HEK293 (cell line): ENCODE results near the gene EPB41L2.

Source experiments
- CTCF ChIA-PET: fragments of 350-600 bp; formaldehyde crosslinking; extraction: SDS; loops from one replicate; lab custom pipeline; 2021; ENCODE audit warnings: antibody characterized with exemption; lab: Yijun Ruan, JAX
- POLR2A ChIA-PET: fragments of 300-600 bp; formaldehyde crosslinking; extraction: SDS; loops from one replicate; lab custom pipeline; 2020; ENCODE audit warnings: antibody characterized with exemption, inconsistent platforms; lab: Yijun Ruan, JAX
- H3K27ac ChIP-seq: fragments of 200-500 bp; sonication (Bioruptor generic); 2 replicates; pipeline ENCODE4 v1.5.1; 2014; ENCODE audit warnings: low read depth, low read length, control low read depth, inconsistent platforms; ENCODE audit errors: extremely low read depth
- H3K36me3 ChIP-seq, 2 experiments: fragments of 200-500 bp in 1 of 2; sonication (Bioruptor generic) in 1 of 2; 1 replicate in 1 of 2; 2 replicates in 1 of 2; pipeline ENCODE4 v1.5.1; 2014 to 2017; ENCODE audit warnings: inconsistent platforms in 2 of 2, low read length in 2 of 2; ENCODE audit not compliant: control insufficient read depth in 2 of 2, insufficient read depth in 1 of 2
- H3K4me1 ChIP-seq: fragments of 200-500 bp; sonication (Bioruptor generic); 2 replicates; pipeline ENCODE4 v1.5.1; 2014; ENCODE audit warnings: mild to moderate bottlenecking, low read length, inconsistent platforms; ENCODE audit not compliant: control insufficient read depth, insufficient read depth
- H3K4me3 ChIP-seq: 2 replicates; pipeline ENCODE4 v1.5.1; 2011; ENCODE audit warnings: low read depth, mild to moderate bottlenecking, control low read depth, low read length, moderate library complexity
- H3K9me3 ChIP-seq: fragments of 200-500 bp; sonication (Bioruptor generic); 2 replicates; pipeline ENCODE4 v1.5.1; 2014; ENCODE audit warnings: low read depth, low read length, inconsistent platforms; ENCODE audit not compliant: control insufficient read depth, insufficient read depth
- GLI2 ChIP-seq: fragments of 450-650 bp; formaldehyde crosslinking; IDR thresholded peaks from 2 replicates; pipeline ENCODE4; 2017; ENCODE audit warnings: missing biosample characterization, missing genetic modification characterization, low read depth, borderline replicate concordance
- SETDB1 ChIP-seq: IDR thresholded peaks from one replicate; pipeline ENCODE4 v1.6.1; 2017; ENCODE audit warnings: mild to moderate bottlenecking, low read length, moderate library complexity, mixed read lengths; ENCODE audit not compliant: insufficient read length
- ZBTB8A ChIP-seq: fragments of 450-650 bp; formaldehyde crosslinking; IDR thresholded peaks from 2 replicates; pipeline ENCODE4 v1.5.1; 2016; ENCODE audit warnings: missing biosample characterization, missing genetic modification characterization
- ZFHX2 ChIP-seq: fragments of 450-650 bp; formaldehyde crosslinking; conservative IDR thresholded peaks from 2 replicates; pipeline ENCODE4 v1.5.1; 2016; ENCODE audit warnings: missing biosample characterization, missing genetic modification characterization
- ZFP3 ChIP-seq: fragments of 450-650 bp; formaldehyde crosslinking; IDR thresholded peaks from 2 replicates; pipeline ENCODE4 v1.5.1; 2016; ENCODE audit warnings: low read depth, missing biosample characterization, missing genetic modification characterization
- ZFP69B ChIP-seq: fragments of 450-650 bp; formaldehyde crosslinking; IDR thresholded peaks from 2 replicates; pipeline ENCODE4 v1.5.1; 2016; ENCODE audit warnings: missing biosample characterization, missing genetic modification characterization
- ZNF10 ChIP-seq: fragments of 450-650 bp; formaldehyde crosslinking; IDR thresholded peaks from 2 replicates; pipeline ENCODE4 v1.5.1; 2017; ENCODE audit warnings: missing biosample characterization, missing genetic modification characterization
- ZNF16 ChIP-seq: fragments of 450-650 bp; formaldehyde crosslinking; IDR thresholded peaks from 2 replicates; pipeline ENCODE4 v1.5.1; 2016; ENCODE audit warnings: low read depth, missing biosample characterization, missing genetic modification characterization
- ZNF266 ChIP-seq: fragments of 450-650 bp; formaldehyde crosslinking; IDR thresholded peaks from 2 replicates; pipeline ENCODE4 v1.5.1; 2016; ENCODE audit warnings: missing biosample characterization, missing genetic modification characterization, low read depth
- ZNF391 ChIP-seq: fragments of 450-650 bp; formaldehyde crosslinking; IDR thresholded peaks from 2 replicates; pipeline ENCODE4 v1.5.1; 2016; ENCODE audit warnings: low read depth, missing biosample characterization, missing genetic modification characterization, borderline replicate concordance
- ZNF416 ChIP-seq: fragments of 450-650 bp; formaldehyde crosslinking; IDR thresholded peaks from 2 replicates; pipeline ENCODE4 v1.5.1; 2016; ENCODE audit warnings: missing biosample characterization, missing genetic modification characterization
- ZNF560 ChIP-seq: fragments of 450-650 bp; formaldehyde crosslinking; IDR thresholded peaks from 2 replicates; pipeline ENCODE4 v1.5.1; 2017; ENCODE audit warnings: missing biosample characterization, missing genetic modification characterization, borderline replicate concordance
- ZNF561 ChIP-seq: fragments of 450-650 bp; IDR thresholded peaks from 2 replicates; pipeline ENCODE4 v1.5.1; 2018; ENCODE audit warnings: missing biosample characterization, missing genetic modification characterization, borderline replicate concordance
- ZNF623 ChIP-seq: fragments of 450-650 bp; formaldehyde crosslinking; IDR thresholded peaks from 2 replicates; pipeline ENCODE4 v1.5.1; 2016; ENCODE audit warnings: missing biosample characterization, missing genetic modification characterization
- ZNF629 ChIP-seq: fragments of 450-650 bp; formaldehyde crosslinking; IDR thresholded peaks from 2 replicates; pipeline ENCODE4 v1.5.1; 2017; ENCODE audit warnings: missing biosample characterization, missing genetic modification characterization
- ZNF76 ChIP-seq: fragments of 450-650 bp; formaldehyde crosslinking; IDR thresholded peaks from 2 replicates; pipeline ENCODE4; 2016; ENCODE audit warnings: low read depth, missing biosample characterization, missing genetic modification characterization, borderline replicate concordance
- ZNF768 ChIP-seq: fragments of 450-650 bp; formaldehyde crosslinking; IDR thresholded peaks from 2 replicates; pipeline ENCODE4 v1.5.1; 2018; ENCODE audit warnings: missing biosample characterization, mild to moderate bottlenecking, missing genetic modification characterization
- TF ChIP-seq, protein P1 (sequence below): fragments of 450-650 bp; formaldehyde crosslinking; IDR thresholded peaks from 2 replicates; pipeline ENCODE4 v1.5.1; 2016; ENCODE audit warnings: missing biosample characterization, missing genetic modification characterization
- TF ChIP-seq, protein P2 (sequence below): fragments of 450-650 bp; formaldehyde crosslinking; IDR thresholded peaks from 2 replicates; pipeline ENCODE4 v1.5.1; 2016; ENCODE audit warnings: missing biosample characterization, missing genetic modification characterization
- TF ChIP-seq, protein P3 (sequence below): fragments of 450-650 bp; formaldehyde crosslinking; IDR thresholded peaks from 2 replicates; pipeline ENCODE4 v1.5.1; 2016; ENCODE audit warnings: missing biosample characterization, missing genetic modification characterization, low read depth
- TF ChIP-seq, protein P4 (sequence below): fragments of 450-650 bp; IDR thresholded peaks from 2 replicates; pipeline ENCODE4 v1.5.1; 2018; ENCODE audit warnings: missing biosample characterization, missing genetic modification characterization
- TF ChIP-seq, protein P5 (sequence below): fragments of 450-650 bp; formaldehyde crosslinking; IDR thresholded peaks from 2 replicates; pipeline ENCODE4 v1.5.1; 2017; ENCODE audit warnings: missing biosample characterization, missing genetic modification characterization
- TF ChIP-seq, protein P6 (sequence below): fragments of 450-650 bp; formaldehyde crosslinking; IDR thresholded peaks from 2 replicates; pipeline ENCODE4 v1.5.1; 2017; ENCODE audit warnings: missing biosample characterization, missing genetic modification characterization

The EPB41L2 gene

DNA sequence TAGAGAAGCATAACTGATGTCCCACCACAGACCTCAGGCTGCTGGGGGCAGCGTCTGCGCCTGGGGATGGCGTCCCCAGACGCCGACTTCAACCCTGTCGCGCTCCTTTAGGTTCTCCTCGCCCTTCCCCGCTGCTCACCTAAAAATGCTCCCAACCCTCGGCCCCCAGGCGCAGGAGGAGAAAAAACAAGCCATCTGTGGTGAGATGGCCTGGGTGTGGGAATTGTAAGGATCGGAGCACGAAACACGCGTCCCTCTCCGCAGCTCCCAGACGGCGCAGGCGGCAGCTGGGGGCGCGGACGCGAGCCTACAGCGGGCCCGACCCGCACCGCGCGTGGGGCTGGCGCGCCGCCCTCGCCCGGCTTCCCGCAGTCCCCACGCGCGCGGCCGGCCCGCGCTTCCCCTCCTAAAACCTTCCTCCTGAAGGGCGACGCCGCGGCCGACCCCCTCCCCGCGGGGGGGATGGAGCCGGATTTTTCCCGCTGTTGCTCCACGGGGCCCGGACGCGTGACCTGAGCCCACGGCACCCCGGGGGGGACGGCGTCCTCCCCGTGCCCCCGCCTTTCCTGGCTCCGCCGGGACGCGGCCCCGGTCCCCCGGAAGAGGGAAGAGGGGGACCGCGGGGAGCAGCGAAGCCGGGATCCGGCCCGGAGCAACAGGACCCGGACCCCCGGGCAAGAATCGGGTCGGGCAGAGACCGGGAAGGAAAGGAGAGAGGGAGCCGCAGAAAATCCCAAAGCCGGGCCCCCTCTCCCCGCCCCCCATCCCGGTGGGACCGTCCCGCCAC lies 611 bp downstream of the EPB41L2 start (continued):
- TF ChIP-seq, protein P1, sequence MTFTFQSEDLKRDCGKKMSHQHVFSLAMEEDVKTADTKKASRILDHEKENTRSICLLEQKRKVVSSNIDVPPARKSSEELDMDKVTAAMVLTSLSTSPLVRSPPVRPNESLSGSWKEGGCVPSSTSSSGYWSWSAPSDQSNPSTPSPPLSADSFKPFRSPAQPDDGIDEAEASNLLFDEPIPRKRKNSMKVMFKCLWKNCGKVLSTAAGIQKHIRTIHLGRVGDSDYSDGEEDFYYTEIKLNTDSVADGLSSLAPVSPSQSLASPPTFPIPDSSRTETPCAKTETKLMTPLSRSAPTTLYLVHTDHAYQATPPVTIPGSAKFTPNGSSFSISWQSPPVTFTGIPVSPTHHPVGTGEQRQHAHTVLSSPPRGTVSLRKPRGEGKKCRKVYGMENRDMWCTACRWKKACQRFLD, result no peak
- TF ChIP-seq ZFP3 (tag by site-specific recombination) (no peak), ZNF623 (no peak), ZNF266 (tag by site-specific recombination) (no peak), ZNF391 (tag by site-specific recombination) (no peak), ZNF416 (tag by site-specific recombination) (no peak), ZBTB8A (no peak), ZFP69B (tag by site-specific recombination) (0 out of 2 replicates have a peak, but pooled peaks have one; percentile 23)
- TF ChIP-seq, protein P2, sequence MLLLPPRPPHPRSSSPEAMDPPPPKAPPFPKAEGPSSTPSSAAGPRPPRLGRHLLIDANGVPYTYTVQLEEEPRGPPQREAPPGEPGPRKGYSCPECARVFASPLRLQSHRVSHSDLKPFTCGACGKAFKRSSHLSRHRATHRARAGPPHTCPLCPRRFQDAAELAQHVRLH (tag by site-specific recombination), result no peak
- TF ChIP-seq, protein P3, sequence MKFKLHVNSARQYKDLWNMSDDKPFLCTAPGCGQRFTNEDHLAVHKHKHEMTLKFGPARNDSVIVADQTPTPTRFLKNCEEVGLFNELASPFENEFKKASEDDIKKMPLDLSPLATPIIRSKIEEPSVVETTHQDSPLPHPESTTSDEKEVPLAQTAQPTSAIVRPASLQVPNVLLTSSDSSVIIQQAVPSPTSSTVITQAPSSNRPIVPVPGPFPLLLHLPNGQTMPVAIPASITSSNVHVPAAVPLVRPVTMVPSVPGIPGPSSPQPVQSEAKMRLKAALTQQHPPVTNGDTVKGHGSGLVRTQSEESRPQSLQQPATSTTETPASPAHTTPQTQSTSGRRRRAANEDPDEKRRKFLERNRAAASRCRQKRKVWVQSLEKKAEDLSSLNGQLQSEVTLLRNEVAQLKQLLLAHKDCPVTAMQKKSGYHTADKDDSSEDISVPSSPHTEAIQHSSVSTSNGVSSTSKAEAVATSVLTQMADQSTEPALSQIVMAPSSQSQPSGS, result no peak
- TF ChIP-seq, all 188 proteins: peak for 14

DNA sequence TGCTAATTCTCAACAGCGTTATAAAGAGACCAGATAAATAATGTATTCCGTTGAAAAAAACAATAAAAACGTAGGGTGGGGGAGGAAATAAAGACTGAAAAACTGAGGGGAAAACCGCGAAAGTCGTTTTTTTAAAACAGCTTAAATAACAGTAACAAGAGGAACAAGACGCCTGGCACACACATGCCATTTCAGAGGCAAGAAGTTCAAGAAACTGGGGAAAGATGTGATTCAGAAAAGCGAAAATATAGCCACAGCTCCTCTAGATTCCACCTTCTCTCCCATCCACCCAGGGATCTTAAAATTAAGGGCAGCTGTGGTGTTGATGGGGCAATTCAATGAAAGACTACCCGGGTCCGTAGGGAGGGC lies 1.3 kb downstream of the EPB41L2 start:
- H3K27ac ChIP-seq, result no peak overlapping the region
- TF ChIP-seq, protein P4, sequence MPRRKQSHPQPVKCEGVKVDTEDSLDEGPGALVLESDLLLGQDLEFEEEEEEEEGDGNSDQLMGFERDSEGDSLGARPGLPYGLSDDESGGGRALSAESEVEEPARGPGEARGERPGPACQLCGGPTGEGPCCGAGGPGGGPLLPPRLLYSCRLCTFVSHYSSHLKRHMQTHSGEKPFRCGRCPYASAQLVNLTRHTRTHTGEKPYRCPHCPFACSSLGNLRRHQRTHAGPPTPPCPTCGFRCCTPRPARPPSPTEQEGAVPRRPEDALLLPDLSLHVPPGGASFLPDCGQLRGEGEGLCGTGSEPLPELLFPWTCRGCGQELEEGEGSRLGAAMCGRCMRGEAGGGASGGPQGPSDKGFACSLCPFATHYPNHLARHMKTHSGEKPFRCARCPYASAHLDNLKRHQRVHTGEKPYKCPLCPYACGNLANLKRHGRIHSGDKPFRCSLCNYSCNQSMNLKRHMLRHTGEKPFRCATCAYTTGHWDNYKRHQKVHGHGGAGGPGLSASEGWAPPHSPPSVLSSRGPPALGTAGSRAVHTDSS (tag by site-specific recombination), result no peak
- no peak for TF ChIP-seq ZNF629
- no peak for TF ChIP-seq ZNF560 (tag by site-specific recombination)
- TF ChIP-seq SETDB1, result no peak
- no peak for TF ChIP-seq GLI2 (tag by site-specific recombination)
- TF ChIP-seq ZNF16, result 0 out of 2 replicates have a peak, but pooled peaks have one; percentile 28
- TF ChIP-seq ZNF561 (tag by site-specific recombination), result no peak
- TF ChIP-seq ZNF10 (tag by site-specific recombination), result 0 out of 2 replicates have a peak, but pooled peaks have one; percentile 21
- TF ChIP-seq ZNF768, result no peak
- TF ChIP-seq ZNF76, result no peak
- TF ChIP-seq, protein P5, sequence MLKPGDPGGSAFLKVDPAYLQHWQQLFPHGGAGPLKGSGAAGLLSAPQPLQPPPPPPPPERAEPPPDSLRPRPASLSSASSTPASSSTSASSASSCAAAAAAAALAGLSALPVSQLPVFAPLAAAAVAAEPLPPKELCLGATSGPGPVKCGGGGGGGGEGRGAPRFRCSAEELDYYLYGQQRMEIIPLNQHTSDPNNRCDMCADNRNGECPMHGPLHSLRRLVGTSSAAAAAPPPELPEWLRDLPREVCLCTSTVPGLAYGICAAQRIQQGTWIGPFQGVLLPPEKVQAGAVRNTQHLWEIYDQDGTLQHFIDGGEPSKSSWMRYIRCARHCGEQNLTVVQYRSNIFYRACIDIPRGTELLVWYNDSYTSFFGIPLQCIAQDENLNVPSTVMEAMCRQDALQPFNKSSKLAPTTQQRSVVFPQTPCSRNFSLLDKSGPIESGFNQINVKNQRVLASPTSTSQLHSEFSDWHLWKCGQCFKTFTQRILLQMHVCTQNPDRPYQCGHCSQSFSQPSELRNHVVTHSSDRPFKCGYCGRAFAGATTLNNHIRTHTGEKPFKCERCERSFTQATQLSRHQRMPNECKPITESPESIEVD (tag by site-specific recombination), result peak; percentile 66
- TF ChIP-seq, protein P1, result no peak
- no peak for TF ChIP-seq ZFHX2 (tag by site-specific recombination)
- TF ChIP-seq, protein P6, sequence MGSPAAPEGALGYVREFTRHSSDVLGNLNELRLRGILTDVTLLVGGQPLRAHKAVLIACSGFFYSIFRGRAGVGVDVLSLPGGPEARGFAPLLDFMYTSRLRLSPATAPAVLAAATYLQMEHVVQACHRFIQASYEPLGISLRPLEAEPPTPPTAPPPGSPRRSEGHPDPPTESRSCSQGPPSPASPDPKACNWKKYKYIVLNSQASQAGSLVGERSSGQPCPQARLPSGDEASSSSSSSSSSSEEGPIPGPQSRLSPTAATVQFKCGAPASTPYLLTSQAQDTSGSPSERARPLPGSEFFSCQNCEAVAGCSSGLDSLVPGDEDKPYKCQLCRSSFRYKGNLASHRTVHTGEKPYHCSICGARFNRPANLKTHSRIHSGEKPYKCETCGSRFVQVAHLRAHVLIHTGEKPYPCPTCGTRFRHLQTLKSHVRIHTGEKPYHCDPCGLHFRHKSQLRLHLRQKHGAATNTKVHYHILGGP (tag by site-specific recombination), result no peak
- H3K4me1 ChIP-seq, result peaks cover 12% of the 10 kb centered on the region
- CTCF ChIA-PET, result interaction anchor here (0.5 to 2.5 kb wide), 2 partner anchors 134 to 176 kb away, joined by 3 to 15 read pairs; no protein-coding TSS in a partner anchor
- H3K9me3 ChIP-seq, result no peaks in the 10 kb centered on the region
- POLR2A ChIA-PET, result interaction anchor here (0.8 to 1.0 kb wide), 2 partner anchors 106 to 134 kb away, joined by 3 read pairs; no protein-coding TSS in a partner anchor
- peak overlapping the region; percentile 62 for H3K4me3 ChIP-seq
- H3K36me3 ChIP-seq, result no peaks in the 10 kb centered on the region
